HepG2 (cell line): Measurements from ENCODE around the gene PALMD. TPM values are rescaled to one million over a fixed set of nuclear protein-coding genes. Genes with fewer than 3 reads are reported as not detected.
A peak's percentile ranks its signal among the peaks of the same experiment; 100 is the strongest.

Source experiments
- ATAC-seq: fragments of 200-7000 bp; cut with Tn5 transposase; 3 replicates; pipeline ENCODE4 v1.9.1; 2020; ENCODE audit warnings: mild to moderate bottlenecking, moderate library complexity
- BruUV-seq: library from RNA; stranded (reverse); fragments of 400-500 nt; replicated peaks from 2 replicates; lab custom pipeline; 2021; lab: Mats Ljungman, UMichigan
- CTCF ChIA-PET: fragments of 300-600 bp; formaldehyde crosslinking; extraction: SDS; loops from one replicate; lab custom pipeline; 2021; ENCODE audit warnings: low total read pairs, inconsistent platforms, low intra/inter-chr PET ratio; lab: Yijun Ruan, JAX
- POLR2A ChIA-PET: fragments of 350-600 bp; sonication (Branson Sonifier 250); formaldehyde crosslinking; loops from one replicate; lab custom pipeline; 2020; ENCODE audit warnings: antibody characterized with exemption, inconsistent platforms; lab: Yijun Ruan, JAX
- DNase-seq: peaks from one replicate; pipeline ENCODE4 v3.0.0-alpha.2; 2015; ENCODE audit warnings: low spot score
- FAIRE-seq: peaks from 3 replicates; lab custom pipeline; 2011; peaks lifted over from hg19 to GRCh38; lab: Jason Lieb, UNC
- H2AFZ ChIP-seq: one replicate; pipeline ENCODE4 v1.6.1; 2011; ENCODE audit warnings: low read length, inconsistent platforms
- H3K27ac ChIP-seq: fragments of 300-600 bp; 3 replicates; pipeline ENCODE4 v1.8.0; 2011; ENCODE audit warnings: mixed run types, mild to moderate bottlenecking, mixed read lengths, low read length, inconsistent platforms; ENCODE audit not compliant: insufficient read depth; ENCODE audit errors: extremely low read length
- H3K27me3 ChIP-seq, 2 experiments: fragments of 200-600 bp in 1 of 2; 2 replicates in 1 of 2; 3 replicates in 1 of 2; pipeline versions ENCODE4 v1.6.0 to v1.8.0; 2011; ENCODE audit warnings: low read length in 2 of 2, mild to moderate bottlenecking in 2 of 2, moderate library complexity in 2 of 2, inconsistent platforms in 1 of 2; ENCODE audit not compliant: insufficient read depth in 2 of 2, control insufficient read depth in 1 of 2
- H3K36me3 ChIP-seq, 2 experiments: fragments of 200-600 bp in 1 of 2; replicated peaks in 1 of 2; 2 replicates in 1 of 2; 3 replicates in 1 of 2; pipeline versions ENCODE4 v1.5.1 to v1.8.0; 2011; ENCODE audit warnings: low read length in 2 of 2, inconsistent platforms in 1 of 2; ENCODE audit not compliant: insufficient read depth in 2 of 2, control insufficient read depth in 1 of 2
- H3K4me1 ChIP-seq: 2 replicates; pipeline ENCODE4 v1.5.1; 2012; ENCODE audit warnings: low read length, inconsistent platforms; ENCODE audit not compliant: insufficient read depth
- H3K4me2 ChIP-seq: 2 replicates; pipeline ENCODE4 v1.6.0; 2011; ENCODE audit warnings: low read depth, low read length, inconsistent platforms
- H3K4me3 ChIP-seq, 3 experiments: fragments of 200-600 bp in 1 of 3; sonication (generic), shearing (Covaris generic) in 1 of 3; replicated peaks in 1 of 3; 2 replicates each; pipeline ENCODE4 v1.5.1; 2011 to 2016; ENCODE audit warnings: low read length in 3 of 3, inconsistent platforms in 2 of 3, low read depth in 2 of 3, mild to moderate bottlenecking in 2 of 3, control low read depth in 1 of 3, mixed read lengths in 1 of 3; ENCODE audit not compliant: insufficient read depth in 1 of 3
- H3K79me2 ChIP-seq: one replicate; pipeline ENCODE4 v1.6.1; 2011; ENCODE audit warnings: low read length, inconsistent platforms; ENCODE audit not compliant: insufficient read depth
- H3K9ac ChIP-seq: 2 replicates; pipeline ENCODE4 v1.6.0; 2011; ENCODE audit warnings: mild to moderate bottlenecking, low read depth, low read length, inconsistent platforms; ENCODE audit not compliant: insufficient read depth
- H3K9me3 ChIP-seq: 2 replicates; pipeline ENCODE4 v1.5.1; 2012; ENCODE audit warnings: mild to moderate bottlenecking, low read length
- H4K20me1 ChIP-seq: 2 replicates; pipeline ENCODE4 v1.6.0; 2011; ENCODE audit warnings: inconsistent platforms, mild to moderate bottlenecking, low read length, moderate library complexity; ENCODE audit not compliant: insufficient read depth
- ATF1 ChIP-seq: IDR thresholded peaks from 2 replicates; pipeline ENCODE4 v1.6.1; 2016; ENCODE audit warnings: mild to moderate bottlenecking, control low read depth
- SRSF1 ChIP-seq: fragments of 200-400 bp; formaldehyde crosslinking; optimal IDR thresholded peaks from 2 replicates; pipeline ENCODE3; 2017; ENCODE audit warnings: mild to moderate bottlenecking, low read depth, low read length, moderate library complexity
- WGBS: methylation state at CpG from one replicate; pipeline ENCODE4 v1.1.6; 2017; ENCODE audit warnings: low lambda C conversion rate; 5-methylcytosine and 5-hydroxymethylcytosine counted together
- in situ Hi-C: cut with HindIII; loops from 2 replicates; pipeline ENCODE4 v1.10.0; 2017; ENCODE audit warnings: low pct_unique_long_range_greater_than_20kb; ENCODE audit not compliant: extremely low pct_ligation_motif_present
- intact Hi-C: fragments of 100-400 bp; cut with micrococcal nuclease; formaldehyde crosslinking; loops from one replicate; pipeline ENCODE4 v1.10.0; 2022; ENCODE audit not compliant: unreplicated experiment
- polyA plus RNA-seq, 8 experiments: library from polyadenylated mRNA; depleted of rRNA in 3 of 8; stranded (reverse) in 7 of 8; unstranded in 1 of 8; fragments of >200 nt; fragmentation: Illumina TruSeq in 4 of 8; extraction: Trizol in 4 of 8; gene quantifications; 2 replicates each; pipeline versions ENCODE4 v1.2.1 to v1.2.3, GENCODE V29; 2011 to 2016; ENCODE audit warnings: low read depth in 4 of 8, missing spikeins in 1 of 8, mixed read lengths in 1 of 8; ENCODE audit not compliant: insufficient read depth in 1 of 8
- total RNA-seq, 5 experiments: library from RNA; depleted of rRNA; stranded (reverse); fragments of >200 nt; fragmentation: Illumina TruSeq; extraction: Trizol; gene quantifications; 2 replicates each; pipeline ENCODE4 v1.2.3, GENCODE V29; 2016; ENCODE audit warnings: low read depth in 1 of 5
- TF ChIP-seq, protein P1 (sequence below): fragments of 450-650 bp; IDR thresholded peaks from 2 replicates; pipeline ENCODE4 v1.6.1; 2017
- TF ChIP-seq, protein P2 (sequence below), 2 experiments: IDR thresholded peaks; 2 replicates each; pipeline ENCODE4 v1.6.1; 2011 to 2012; ENCODE audit warnings: low read length in 2 of 2, borderline replicate concordance in 1 of 2, low read depth in 1 of 2, mild to moderate bottlenecking in 1 of 2, moderate library complexity in 1 of 2
- TF ChIP-seq, protein P3 (sequence below): sonication (generic); formaldehyde crosslinking; IDR thresholded peaks from 2 replicates; pipeline ENCODE4 v1.4.0; 2020; ENCODE audit warnings: mild to moderate bottlenecking, missing genetic modification reagents

PALMD gene
- total and polyA plus RNA-seq, 2 of the 13 experiments (the other 11 are each of a cell fraction or from before 2014, with no cell fraction given): 5.5 to 31.1 TPM

DNA sequence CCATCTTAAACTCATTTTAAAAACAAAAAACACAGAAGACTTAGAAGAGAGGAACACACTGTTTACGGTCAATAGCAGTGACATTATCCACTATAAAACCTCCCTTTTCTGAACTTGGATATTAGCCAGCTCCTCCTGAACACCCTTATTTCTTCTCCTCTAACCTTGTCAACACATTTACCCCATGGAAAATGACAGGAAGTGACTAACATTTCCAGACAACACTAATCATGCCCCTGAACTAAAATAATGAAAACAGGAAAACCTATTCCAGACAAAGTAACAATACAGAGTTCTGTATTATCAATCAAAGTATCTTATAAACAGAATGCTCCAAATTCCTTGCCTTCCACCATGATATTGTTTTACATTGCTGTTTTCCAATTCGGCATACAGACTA, 45.3 kb downstream of the PALMD start:
- Histone ChIP-seq H3K9ac (no peak overlapping the region), H3K4me3 (no peak overlapping the region), H3K79me2 (no peaks in the 10 kb centered on the region), H3K4me2 (no peak overlapping the region), H3K9me3 (no peaks in the 10 kb centered on the region), H3K36me3 (peaks cover 10 to 44% of the 10 kb centered on the region in 2 experiments; a peak in 4 of 5 replicates), H3K27me3 (no peaks in the 10 kb centered on the region), H2AFZ (no peak overlapping the region), H3K27ac (no peak overlapping the region), H3K4me1 (no peaks in the 10 kb centered on the region), H4K20me1 (no peaks in the 10 kb centered on the region)
- intact Hi-C loops: no loop called here
- ATAC-seq (no peak), DNase-seq (no peak), FAIRE-seq (no peak)
- no TSS peak for BruUV-seq
- ChIA-PET CTCF (no interaction called here), POLR2A (no interaction called here)
- 100% methylated on average over 2 of the region's 2 CpGs for WGBS
- TF ChIP-seq, protein P1, sequence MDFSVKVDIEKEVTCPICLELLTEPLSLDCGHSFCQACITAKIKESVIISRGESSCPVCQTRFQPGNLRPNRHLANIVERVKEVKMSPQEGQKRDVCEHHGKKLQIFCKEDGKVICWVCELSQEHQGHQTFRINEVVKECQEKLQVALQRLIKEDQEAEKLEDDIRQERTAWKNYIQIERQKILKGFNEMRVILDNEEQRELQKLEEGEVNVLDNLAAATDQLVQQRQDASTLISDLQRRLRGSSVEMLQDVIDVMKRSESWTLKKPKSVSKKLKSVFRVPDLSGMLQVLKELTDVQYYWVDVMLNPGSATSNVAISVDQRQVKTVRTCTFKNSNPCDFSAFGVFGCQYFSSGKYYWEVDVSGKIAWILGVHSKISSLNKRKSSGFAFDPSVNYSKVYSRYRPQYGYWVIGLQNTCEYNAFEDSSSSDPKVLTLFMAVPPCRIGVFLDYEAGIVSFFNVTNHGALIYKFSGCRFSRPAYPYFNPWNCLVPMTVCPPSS: no peak
- TF ChIP-seq ATF1 (CRISPR knock-in tag): no peak
- in situ Hi-C loops: no loop called here

DNA sequence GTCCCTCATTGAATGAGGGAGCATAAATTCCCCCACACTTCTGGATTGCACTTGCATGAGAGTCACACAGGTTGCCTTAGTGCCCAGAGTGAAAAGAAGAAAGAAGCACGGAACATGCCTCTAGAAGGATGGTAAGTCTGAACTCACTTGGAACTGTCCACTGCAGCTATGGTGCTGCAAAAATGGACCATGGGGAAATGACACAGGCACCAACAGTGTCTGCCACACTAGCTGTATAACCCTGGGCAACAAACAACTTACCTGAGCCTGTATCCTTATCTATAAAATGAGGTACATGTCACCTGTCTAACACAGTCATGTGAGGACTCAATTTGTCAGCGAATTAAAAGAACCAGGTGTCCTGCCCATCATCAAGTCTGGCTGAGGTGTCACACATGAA, 50.7 kb downstream of the PALMD start:
- Histone ChIP-seq H3K4me2 (no peak overlapping the region), H3K9me3 (no peaks in the 10 kb centered on the region), H3K4me1 (no peaks in the 10 kb centered on the region), H3K79me2 (no peaks in the 10 kb centered on the region), H3K9ac (no peak overlapping the region), H3K27ac (no peak overlapping the region), H3K27me3 (no peaks in the 10 kb centered on the region), H3K4me3 (no peak overlapping the region), H2AFZ (no peak overlapping the region), H3K36me3 (peaks cover 0 to 6% of the 10 kb centered on the region in 2 experiments; a peak in 2 of 5 replicates), H4K20me1 (no peaks in the 10 kb centered on the region)
- BruUV-seq: TSS peak; percentile 24
- ATAC-seq (peak; percentile 26; the same call in 1 of the 3 replicates), DNase-seq (no peak), FAIRE-seq (no peak)
- ChIA-PET CTCF (no interaction called here), POLR2A (no interaction called here)
- 92% methylated on average over 2 of the region's 2 CpGs for WGBS
- in situ Hi-C loops (no loop called here), intact Hi-C loops (no loop called here)
- TF ChIP-seq, protein P2, sequence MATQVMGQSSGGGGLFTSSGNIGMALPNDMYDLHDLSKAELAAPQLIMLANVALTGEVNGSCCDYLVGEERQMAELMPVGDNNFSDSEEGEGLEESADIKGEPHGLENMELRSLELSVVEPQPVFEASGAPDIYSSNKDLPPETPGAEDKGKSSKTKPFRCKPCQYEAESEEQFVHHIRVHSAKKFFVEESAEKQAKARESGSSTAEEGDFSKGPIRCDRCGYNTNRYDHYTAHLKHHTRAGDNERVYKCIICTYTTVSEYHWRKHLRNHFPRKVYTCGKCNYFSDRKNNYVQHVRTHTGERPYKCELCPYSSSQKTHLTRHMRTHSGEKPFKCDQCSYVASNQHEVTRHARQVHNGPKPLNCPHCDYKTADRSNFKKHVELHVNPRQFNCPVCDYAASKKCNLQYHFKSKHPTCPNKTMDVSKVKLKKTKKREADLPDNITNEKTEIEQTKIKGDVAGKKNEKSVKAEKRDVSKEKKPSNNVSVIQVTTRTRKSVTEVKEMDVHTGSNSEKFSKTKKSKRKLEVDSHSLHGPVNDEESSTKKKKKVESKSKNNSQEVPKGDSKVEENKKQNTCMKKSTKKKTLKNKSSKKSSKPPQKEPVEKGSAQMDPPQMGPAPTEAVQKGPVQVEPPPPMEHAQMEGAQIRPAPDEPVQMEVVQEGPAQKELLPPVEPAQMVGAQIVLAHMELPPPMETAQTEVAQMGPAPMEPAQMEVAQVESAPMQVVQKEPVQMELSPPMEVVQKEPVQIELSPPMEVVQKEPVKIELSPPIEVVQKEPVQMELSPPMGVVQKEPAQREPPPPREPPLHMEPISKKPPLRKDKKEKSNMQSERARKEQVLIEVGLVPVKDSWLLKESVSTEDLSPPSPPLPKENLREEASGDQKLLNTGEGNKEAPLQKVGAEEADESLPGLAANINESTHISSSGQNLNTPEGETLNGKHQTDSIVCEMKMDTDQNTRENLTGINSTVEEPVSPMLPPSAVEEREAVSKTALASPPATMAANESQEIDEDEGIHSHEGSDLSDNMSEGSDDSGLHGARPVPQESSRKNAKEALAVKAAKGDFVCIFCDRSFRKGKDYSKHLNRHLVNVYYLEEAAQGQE (IDR thresholded peaks at IDR 0.05; ENCODE audit: borderline replicate concordance in 1 of 2, low read depth in 1 of 2, low read length in 2 of 2): peak in 1 of 2 experiments; percentile 58; a peak in 2 of 4 replicates
- no peak for TF ChIP-seq SRSF1
- TF ChIP-seq, protein P3, sequence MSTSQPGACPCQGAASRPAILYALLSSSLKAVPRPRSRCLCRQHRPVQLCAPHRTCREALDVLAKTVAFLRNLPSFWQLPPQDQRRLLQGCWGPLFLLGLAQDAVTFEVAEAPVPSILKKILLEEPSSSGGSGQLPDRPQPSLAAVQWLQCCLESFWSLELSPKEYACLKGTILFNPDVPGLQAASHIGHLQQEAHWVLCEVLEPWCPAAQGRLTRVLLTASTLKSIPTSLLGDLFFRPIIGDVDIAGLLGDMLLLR (CRISPR knock-in tag): no peak
- TF ChIP-seq, all 625 proteins: peak for 1
